Iris pigment epithelial cell (primary cell): ENCODE data around the gene SGTA.

Source experiments
- DNase-seq: peaks from one replicate; pipeline ENCODE4 v3.0.0-alpha.2; 2011; ENCODE audit warnings: low read depth

The SGTA gene

DNA sequence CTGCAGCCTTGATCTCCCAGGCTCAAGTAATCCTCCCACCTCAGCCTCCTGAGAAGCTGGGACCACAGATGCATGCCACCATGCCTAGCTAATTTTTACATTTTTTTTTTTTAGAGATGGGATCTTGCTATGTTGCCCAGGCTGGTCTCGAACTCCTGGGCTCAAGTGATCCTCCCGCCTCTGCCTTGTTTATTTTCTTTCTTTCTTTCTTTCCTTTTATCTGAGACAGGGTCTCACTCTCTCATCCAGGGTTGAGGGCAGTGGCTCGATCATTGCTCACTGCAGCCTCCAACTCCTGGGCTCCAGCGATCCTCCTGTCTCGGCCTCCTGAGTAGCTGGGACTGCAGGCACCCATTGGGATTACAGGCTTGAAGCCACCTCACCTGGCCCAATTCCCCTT lies 76.8 kb downstream of the SGTA start:
- no peak for DNase-seq
